HG03354 (cell line): ENCODE results near the gene SARS1.
A peak's percentile ranks its signal among the peaks of the same experiment; 100 is the strongest.

ENCODE experiments used
- ATAC-seq: cut with Tn5 transposase; IDR thresholded peaks from one replicate; pipeline ENCODE4 v1.9.1; 2021; ENCODE audit warnings: mild to moderate bottlenecking; ENCODE audit not compliant: unreplicated experiment, poor library complexity, severe bottlenecking

The SARS1 gene

DNA sequence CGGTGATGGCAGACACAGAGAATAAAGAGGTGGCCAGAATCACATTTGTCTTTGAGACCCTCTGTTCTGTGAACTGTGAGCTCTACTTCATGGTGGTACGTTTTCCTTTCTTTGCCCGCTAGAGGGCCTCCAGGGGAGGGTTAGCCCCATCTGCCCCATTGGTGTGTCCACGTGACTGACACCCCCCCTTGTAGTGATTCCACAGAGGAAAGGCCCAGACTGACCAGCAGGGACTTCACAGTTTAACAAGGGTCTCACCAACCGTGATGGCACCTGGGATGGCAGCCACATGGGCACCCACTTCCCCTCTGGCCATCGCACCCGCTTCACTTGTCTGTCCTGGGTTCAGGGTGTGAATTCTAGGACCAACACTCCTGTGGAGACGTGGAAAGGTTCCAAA is 22.3 kb upstream of the SARS1 start:
- ATAC-seq: no peak

DNA sequence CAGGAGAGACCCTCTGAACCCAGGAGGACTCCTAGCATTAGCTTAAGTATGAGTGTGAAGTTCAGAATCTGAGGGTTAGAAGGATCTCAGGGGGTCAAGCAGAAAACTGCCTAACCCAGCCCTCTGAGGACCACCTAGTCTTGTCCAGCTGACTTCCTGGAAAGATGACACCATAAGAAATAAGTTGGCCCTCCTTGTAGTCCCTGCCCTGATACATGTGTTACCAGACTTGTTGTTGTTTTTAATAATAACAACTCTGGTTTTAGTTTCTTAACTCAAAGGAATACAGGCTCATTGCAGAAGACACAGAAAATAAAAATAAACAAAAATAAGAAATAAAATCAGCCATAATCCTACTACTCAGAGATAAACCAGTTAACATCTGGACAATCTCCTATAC is 21.8 kb upstream of the SARS1 start:
- no peak for ATAC-seq

DNA sequence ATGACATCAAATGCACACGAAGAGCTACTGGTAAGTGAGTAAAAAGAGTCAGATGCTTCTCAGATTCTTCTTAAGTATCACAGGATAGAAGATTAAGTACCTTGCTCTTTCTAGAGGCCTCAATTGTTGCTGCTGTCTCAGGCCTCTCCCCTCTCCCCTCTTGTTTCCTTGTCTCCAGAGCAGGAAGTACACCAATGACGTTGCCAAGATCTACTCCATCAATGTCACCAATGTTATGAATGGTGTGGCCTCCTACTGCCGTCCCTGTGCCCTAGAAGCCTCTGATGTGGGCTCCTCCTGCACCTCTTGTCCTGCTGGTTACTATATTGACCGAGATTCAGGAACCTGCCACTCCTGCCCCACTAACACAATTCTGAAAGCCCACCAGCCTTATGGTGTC is 21.3 kb upstream of the SARS1 start:
- ATAC-seq: no peak

DNA sequence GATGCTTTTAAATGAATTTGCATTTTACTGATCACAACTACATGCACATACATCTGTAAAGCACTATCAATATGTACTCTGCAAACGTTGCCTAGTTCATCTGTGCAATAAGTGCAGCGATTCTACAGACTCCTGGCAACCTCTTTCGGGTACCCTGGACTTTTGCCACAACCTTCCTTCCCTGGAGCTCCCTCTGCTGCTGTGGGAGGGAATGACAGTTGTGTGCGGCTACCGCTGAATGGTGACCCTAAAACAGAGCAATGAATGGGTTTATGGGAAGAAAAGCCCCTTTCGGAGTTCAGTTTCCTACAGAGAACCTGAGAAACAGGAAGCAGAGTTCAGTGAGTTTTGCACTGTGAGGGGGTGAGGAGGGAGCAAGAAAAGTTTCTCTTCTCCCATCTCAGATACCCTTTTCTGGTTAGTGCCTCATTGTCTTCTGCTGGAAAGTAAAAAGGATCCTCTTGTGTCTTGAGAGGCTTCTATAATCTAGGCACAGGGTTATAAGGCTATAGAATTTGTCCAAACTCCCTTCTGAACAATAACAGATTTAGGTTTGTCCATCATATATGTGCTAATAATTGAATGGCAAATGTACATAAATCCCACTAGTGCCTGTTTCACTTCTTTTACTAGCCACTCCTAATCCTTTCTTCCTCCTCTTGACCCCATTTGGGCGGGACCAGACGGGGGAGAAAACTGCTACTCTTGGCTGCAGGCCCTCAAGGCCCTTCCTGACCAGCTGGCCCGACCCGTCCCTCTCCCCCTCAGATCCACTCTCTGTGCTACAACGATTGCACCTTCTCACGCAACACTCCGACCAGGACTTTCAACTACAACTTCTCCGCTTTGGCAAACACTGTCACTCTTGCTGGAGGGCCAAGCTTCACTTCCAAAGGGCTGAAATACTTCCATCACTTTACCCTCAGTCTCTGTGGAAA is 19.8 kb upstream of the SARS1 start:
- ATAC-seq: peak; percentile 80

DNA sequence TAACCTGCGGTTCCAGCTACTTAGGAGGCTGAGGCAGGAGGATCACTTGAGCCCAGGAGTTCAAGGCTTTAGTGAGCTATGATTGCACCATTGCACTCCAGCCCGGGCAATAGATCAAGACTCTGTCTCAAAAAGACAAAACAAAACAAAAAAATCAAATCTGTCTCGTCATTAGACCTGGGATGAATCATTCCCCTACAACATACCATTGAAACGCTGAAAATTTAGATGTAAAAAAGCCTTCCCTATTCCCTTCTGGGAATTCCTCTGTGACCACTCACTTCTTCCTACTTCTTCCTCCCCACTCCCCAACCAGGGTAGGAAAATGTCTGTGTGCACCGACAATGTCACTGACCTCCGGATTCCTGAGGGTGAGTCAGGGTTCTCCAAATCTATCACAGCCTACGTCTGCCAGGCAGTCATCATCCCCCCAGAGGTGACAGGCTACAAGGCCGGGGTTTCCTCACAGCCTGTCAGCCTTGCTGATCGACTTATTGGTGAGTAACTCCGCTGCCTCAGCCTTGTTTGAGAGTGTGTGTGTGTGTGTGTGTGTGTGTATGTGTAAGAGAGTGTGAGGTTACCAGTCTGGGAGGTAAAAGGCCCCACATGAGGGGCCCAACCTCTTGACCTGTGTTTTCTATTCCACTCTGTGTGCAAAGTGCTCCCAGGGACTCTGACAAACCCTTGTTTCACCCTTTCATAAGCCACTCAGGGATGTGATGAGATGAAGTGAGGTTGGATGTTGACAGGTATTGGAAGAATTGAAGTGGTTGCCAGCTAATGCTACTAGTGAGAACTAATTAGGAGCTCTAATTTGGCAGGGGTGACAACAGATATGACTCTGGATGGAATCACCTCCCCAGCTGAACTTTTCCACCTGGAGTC is 16.3 kb upstream of the SARS1 start:
- no peak for ATAC-seq

DNA sequence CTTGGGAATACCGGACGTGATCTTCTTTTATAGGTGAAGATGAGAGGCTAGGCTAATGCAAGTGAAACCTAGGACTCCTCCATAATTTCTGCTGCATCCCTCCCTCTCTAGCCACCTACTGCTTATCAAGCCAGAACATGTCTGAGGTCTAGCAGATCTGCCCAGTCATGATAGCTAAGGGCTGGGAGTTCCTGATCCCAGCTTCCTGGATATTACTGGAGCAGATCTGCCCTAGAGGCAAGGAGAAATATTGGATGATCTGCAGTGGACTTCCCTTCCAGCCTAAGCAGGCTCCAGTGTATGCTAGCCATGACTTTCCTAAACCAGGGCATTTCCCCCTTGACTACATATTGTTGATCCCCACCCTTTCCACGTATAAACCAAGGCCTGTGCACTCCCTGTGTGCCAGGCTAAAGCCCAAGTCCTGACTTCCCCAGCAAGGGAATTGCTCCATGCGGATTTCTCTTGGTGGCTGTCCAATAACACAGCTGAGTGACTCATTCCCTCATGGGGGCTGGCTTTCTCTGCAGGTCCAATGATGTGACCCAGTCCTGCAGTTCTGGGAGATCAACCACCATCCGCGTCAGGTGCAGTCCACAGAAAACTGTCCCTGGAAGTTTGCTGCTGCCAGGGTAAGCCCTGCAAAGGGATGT is 15.5 kb upstream of the SARS1 start:
- no peak for ATAC-seq

DNA sequence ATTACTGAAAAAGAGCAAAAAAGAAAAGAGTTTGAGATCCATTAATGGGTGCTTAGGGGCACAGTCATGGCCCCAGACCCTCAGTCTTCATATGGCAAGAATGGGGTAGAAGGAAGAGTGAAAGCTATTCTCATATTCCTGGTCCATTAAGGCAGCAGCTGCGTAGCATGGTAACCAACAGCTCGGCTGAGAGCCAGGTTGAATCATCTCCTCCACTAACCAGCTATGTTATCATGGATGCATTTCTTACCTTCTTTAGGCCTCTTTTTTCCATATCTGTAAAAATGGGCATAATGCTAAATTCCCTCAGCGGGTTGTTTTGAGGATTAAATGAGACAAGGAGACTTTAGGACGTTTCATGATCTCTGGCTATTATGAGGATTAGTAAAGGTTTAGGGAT is 15.0 kb upstream of the SARS1 start:
- ATAC-seq: no peak

DNA sequence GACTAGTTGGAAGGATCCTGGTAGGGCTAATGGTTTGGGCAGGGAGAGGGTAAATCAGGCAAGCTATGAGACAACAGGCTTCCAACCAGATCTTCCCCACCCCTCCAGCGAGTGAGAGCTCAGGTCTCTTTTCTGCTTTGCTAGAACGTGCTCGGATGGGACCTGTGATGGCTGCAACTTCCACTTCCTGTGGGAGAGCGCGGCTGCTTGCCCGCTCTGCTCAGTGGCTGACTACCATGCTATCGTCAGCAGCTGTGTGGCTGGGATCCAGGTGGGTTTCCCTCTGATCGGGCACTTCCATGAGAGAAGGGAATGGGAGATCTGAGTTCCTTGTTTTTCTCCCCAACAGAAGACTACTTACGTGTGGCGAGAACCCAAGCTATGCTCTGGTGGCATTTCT is 14.0 kb upstream of the SARS1 start:
- ATAC-seq: no peak

DNA sequence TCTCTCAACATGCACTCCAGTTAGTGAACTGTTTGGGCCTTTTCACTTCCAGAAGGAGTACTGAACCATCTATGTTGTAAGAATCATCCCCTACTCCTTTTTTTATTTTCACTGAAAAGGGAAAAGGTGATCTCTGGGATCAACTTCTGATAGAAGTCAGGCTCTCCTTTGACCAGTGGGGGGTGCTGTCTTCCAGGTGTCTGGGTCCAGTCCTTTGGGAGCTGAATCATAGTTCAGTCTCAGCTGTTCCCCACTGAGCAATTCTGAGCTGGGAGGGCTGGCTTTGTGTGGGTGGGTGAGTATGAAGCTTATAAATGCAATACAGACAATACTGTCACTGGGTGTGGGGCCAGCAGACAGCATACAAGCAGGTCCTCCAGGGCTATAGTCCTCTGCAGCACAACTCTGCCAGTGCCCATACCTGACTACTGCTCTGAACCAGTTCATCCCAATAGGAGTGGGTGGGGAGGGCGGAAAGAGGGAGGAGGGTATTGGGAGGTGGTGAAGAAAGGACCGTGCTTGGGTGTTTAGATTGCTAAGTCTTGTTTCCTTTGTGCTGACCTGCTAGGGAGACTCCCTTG is 12.5 kb upstream of the SARS1 start:
- no peak for ATAC-seq

DNA sequence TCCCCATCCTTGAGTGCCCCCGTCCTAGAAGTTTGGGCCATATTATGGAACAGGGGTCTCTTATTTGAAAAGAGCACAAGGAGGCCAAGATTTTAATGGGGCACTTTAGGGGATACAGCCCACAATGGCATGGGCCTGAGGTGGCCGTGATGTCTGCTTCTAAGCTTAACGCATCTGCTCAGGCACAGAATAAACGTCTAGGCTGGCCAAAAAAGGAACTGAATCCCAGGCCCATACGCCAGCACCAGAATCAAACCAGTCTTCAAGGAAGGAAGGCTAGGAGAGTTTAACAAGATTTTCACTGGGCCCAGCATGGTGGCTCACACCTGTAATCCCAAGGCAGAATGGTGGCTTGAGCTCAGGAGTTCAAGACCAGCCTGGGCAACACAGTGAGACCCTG is 9.2 kb upstream of the SARS1 start:
- ATAC-seq: no peak

DNA sequence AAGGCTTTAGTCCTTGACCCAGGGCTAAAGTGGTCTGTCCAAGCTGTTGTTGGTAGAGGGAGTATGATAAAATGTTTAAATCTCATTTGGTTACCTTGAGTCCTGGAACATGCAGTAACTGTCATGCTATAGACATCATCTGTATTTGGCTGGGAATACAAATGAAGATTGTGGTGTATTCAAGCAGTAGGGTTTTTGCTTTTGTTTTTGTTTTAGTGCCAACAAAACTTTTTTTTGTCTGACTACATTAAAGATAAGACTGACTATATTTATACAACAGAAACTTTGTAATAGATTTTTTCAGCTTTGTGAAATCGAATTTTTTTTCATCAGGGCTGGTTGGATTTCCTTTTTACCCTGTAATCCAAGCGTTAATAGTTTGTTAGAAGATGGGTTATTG is 7.4 kb upstream of the SARS1 start:
- no peak for ATAC-seq

DNA sequence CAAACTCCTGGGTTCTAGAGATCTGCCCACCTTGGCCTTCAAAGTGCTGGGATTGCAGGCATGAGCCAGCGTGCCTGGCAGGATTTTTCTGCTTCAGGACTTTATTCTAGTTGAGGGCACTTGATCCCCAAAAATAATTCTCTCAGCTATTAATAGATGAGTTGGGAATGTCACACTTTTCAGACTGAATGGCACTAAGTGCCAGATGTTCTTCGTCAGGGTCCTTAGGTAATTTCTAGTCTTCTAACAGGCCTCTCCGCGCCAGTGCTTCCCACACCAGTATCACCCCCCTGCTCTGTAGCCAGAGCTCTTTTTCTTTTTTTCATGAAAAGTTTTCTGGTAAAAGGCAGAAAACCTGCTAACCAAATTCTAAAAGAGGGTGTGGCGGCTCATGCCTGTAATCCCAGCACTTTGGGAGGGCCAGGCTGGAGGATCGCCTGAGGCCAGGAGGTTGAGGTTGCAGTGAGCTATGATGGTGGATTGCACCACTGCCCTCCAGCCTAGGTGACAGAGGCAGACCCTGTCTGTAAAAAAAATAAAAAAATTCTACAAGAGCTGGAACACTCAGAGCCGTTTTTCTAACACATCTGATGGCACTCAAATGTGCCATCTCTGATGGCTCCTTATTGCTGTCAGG is 6.1 kb upstream of the SARS1 start:
- ATAC-seq: no peak

DNA sequence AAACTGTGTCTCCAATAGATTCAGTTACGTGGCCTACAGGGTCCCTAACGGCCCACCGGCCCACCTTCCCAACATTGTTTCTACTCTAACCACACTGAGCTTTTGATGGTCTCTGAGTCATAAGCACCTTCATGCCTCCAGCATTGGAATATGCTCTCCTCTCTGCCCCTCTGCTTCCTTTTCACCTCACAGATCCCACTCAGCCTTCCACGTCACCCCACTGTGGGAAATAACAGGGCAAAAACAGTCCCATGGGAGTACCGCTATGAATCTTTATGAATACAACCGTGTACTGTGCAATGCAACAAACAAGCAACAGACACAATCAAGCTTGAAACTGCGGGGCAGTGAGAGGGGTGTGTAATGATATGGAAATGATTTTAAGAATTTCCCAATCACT is 5.3 kb upstream of the SARS1 start:
- ATAC-seq: no peak

DNA sequence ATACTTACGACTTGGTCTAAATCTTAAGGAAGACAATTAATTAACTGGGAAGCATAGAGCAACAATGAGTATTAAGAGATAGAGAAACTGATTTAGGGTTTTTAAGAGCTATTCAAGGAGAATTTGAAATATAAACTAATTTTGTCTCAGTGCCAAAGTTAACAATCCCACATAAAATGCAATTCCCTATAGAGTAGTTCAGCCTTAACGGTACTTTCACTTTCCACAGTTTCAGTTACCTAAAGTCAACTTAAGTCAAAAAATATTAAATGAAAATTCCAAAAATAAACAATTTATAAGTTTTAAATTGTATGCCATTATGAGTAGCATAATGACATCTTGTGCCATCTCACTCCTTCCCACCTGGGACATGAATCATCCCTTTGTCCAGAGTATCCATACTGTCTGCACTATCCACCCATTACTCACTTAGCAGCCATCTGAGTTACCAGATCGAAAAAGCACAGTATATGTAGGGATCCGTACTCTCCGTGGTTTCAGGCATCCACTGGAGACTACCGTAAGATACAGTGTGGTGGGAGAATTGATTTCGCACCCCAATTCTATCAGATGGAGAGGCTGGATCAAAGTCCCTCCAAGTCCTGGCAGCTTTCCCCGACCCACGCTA is 4.8 kb upstream of the SARS1 start:
- no peak for ATAC-seq

DNA sequence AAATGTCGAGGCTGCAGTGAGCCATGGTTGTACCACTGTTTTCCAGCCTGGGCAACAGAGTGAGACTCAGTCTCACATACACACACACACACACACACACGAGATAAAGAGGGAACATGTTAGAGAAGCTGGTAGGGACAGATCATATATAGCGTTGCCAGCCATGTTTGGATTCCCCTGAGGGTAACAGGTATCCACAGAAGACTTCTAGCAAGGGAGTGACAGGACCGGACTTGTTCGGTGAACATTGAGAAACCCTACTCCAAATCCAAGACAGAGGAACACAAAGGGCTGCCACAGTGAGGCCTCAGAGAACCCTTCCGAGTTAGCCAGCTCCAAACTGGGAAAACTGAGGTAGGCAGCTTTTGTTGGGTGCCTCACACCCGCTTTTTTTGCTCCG is 3.7 kb upstream of the SARS1 start:
- no peak for ATAC-seq

DNA sequence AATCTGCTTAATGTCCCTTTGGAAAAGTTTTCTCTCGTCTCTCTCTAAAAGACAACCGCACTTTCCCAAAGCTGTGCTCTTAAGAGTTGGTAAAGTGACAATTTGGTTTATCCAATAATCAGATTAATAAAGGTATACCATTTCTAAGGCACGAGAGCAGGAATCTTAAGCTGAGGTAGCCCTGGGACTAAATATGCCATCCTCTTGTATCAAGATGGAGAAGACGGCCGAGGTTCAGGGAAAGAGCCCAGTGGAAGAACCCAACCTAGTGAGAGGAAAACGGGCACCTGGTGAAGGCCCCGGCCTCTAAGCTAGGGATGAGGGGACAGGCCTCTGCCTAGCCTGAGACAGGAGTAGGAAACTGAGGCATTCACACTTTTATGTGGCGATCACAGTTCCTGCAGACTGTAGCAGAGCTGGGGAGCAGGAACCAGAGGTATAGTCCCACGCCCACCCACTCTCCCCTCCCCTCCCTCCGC is 334 bp upstream of the SARS1 start:
- ATAC-seq: no peak

DNA sequence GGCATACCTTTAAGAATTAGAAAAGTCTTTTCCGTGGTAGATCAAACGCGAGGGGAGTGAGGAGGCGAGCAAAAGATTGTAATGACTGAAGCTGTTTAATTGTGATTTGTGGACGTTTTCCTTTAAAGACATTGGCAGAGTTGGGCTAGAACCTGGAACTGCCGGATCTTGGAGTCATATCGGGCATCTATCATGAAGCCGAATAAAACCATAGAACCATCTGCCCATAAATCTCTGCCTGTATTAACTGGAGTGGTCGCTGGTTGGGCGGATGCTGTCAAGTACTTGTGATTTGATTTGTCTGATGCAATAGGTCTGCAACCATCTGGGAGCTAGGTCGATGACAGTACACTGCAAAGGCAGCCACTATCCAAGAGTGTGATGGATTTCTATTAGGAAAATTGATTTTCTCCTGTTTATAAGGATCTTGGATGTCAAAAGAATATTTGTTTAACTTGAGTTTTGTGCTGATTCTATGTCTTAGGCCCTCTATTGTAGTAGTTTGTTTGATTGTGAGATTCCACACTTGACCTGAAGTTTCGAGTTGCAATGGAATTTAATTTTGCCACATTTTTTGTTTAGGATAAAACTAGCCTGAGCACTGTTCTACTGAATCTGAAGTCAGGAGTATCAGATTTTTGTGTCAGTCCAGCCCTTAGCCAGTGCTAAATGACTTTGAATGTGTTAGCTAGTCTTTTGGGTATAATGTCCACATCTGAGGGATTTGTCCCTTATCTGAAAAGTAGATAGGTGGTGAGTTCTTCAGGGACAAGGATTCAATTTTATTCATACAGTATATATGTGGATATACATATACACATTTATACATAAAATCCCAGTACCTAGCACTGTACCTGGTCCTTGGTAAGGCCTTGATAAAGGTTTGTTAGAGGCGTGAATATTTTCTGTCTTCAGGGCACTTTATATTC is 1.2 kb downstream of the SARS1 start:
- peak; percentile 33 for ATAC-seq

DNA sequence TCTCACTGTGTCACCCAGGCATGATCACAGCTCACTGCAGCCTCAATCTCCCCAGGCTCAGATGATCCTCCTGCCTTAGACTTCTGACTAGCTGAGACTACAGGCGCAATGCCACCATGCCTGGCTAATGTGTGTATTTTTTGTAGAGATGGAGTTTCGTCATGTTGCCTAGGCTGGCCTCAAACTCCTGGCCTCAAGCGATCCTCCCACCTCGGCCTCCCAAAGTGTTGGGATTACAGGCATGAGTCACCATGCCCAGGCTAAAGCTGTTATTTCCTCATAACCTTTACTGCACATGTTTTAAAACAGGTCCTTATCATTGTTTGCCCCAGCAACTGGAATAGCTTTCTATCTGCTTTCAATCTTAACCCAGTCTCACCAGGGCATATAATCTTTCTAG is 2.9 kb downstream of the SARS1 start:
- ATAC-seq: no peak
